ENCODE data around the gene C1orf167.

GRCh38 chr1:11781297-11781696 lies 19.3 kb downstream of the C1orf167 start:
- TF ChIP-seq, protein P1, sequence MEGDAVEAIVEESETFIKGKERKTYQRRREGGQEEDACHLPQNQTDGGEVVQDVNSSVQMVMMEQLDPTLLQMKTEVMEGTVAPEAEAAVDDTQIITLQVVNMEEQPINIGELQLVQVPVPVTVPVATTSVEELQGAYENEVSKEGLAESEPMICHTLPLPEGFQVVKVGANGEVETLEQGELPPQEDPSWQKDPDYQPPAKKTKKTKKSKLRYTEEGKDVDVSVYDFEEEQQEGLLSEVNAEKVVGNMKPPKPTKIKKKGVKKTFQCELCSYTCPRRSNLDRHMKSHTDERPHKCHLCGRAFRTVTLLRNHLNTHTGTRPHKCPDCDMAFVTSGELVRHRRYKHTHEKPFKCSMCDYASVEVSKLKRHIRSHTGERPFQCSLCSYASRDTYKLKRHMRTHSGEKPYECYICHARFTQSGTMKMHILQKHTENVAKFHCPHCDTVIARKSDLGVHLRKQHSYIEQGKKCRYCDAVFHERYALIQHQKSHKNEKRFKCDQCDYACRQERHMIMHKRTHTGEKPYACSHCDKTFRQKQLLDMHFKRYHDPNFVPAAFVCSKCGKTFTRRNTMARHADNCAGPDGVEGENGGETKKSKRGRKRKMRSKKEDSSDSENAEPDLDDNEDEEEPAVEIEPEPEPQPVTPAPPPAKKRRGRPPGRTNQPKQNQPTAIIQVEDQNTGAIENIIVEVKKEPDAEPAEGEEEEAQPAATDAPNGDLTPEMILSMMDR (IDR thresholded peaks at IDR 0.05; ENCODE audit: low read length) = no peak
- no peak for TF ChIP-seq EZH2 (optimal IDR thresholded peaks at IDR 0.05; ENCODE audit: low read depth, low read length)
- TF ChIP-seq EZH2phosphoT487 (IDR thresholded peaks at IDR 0.05; ENCODE audit: low read length) = no peak

Measured in MM.1S (cell line).